Loucy (cell line): Measurements from ENCODE around the gene CASP9.
"Not testable (repeated sequence)": the region's sequence is repeated elsewhere in the genome, so short reads cannot be mapped to it uniquely, and the experiment has no call there.

Experiments used
- H2AFZ ChIP-seq: fragments of 200-600 bp; sonication (generic); 2 replicates; pipeline ENCODE4 v1.6.0; 2016; ENCODE audit warnings: antibody characterized with exemption, mild to moderate bottlenecking, low read length, moderate library complexity
- H3F3A ChIP-seq: fragments of 200-600 bp; 2 replicates; pipeline ENCODE4 v1.6.0; 2016; ENCODE audit warnings: antibody characterized with exemption, low read depth, mild to moderate bottlenecking
- H3K27me3 ChIP-seq: fragments of 200-600 bp; sonication (generic); 2 replicates; pipeline ENCODE4 v1.6.1; 2014; ENCODE audit warnings: low read length, mild to moderate bottlenecking; ENCODE audit not compliant: insufficient read depth, poor library complexity, severe bottlenecking
- H3K36me3 ChIP-seq: fragments of 200-600 bp; sonication (generic); 2 replicates; pipeline ENCODE4 v1.6.1; 2016; ENCODE audit warnings: low read length; ENCODE audit not compliant: insufficient read depth
- H3K4me1 ChIP-seq: fragments of 200-600 bp; sonication (generic); 2 replicates; pipeline ENCODE4 v1.5.1; 2014; ENCODE audit warnings: low read length, mild to moderate bottlenecking; ENCODE audit not compliant: insufficient read depth, poor library complexity, severe bottlenecking
- H3K4me2 ChIP-seq: fragments of 200-600 bp; sonication (generic); 2 replicates; pipeline ENCODE4 v1.6.0; 2014; ENCODE audit warnings: antibody characterized with exemption, low read length, low read depth, mild to moderate bottlenecking; ENCODE audit not compliant: poor library complexity, severe bottlenecking
- H3K4me3 ChIP-seq: fragments of 200-600 bp; sonication (generic); 2 replicates; pipeline ENCODE4 v1.5.1; 2014; ENCODE audit warnings: low read length, mild to moderate bottlenecking, mixed read lengths; ENCODE audit not compliant: poor library complexity, severe bottlenecking
- H3K79me2 ChIP-seq: fragments of 200-600 bp; sonication (generic); 2 replicates; pipeline ENCODE4 v1.6.1; 2014; ENCODE audit warnings: low read length; ENCODE audit not compliant: insufficient read depth
- H3K9ac ChIP-seq: fragments of 200-600 bp; sonication (generic); 2 replicates; pipeline ENCODE4 v1.6.0; 2014; ENCODE audit warnings: mild to moderate bottlenecking, low read depth, low read length, moderate library complexity; ENCODE audit not compliant: poor library complexity, severe bottlenecking
- H3K9me2 ChIP-seq: fragments of 200-600 bp; sonication (generic); replicated peaks from 2 replicates; pipeline ENCODE4 v1.6.1; 2016; ENCODE audit warnings: low read depth, low read length, mixed read lengths
- H3K9me3 ChIP-seq: fragments of 200-600 bp; sonication (generic); 2 replicates; pipeline ENCODE4 v1.6.1; 2014; ENCODE audit warnings: mild to moderate bottlenecking, antibody characterized with exemption, low read length, low read depth; ENCODE audit not compliant: insufficient read depth
- H4K20me1 ChIP-seq: fragments of 200-600 bp; sonication (generic); 2 replicates; pipeline ENCODE4 v1.6.0; 2014; ENCODE audit warnings: antibody characterized with exemption, low read length, mild to moderate bottlenecking; ENCODE audit not compliant: insufficient read depth, poor library complexity, severe bottlenecking
- EZH2phosphoT487 ChIP-seq: fragments of 200-600 bp; IDR thresholded peaks from 2 replicates; pipeline ENCODE4 v1.6.1; 2018; ENCODE audit warnings: antibody characterized with exemption, mild to moderate bottlenecking, moderate library complexity, borderline replicate concordance
- TF ChIP-seq, protein P1 (sequence below): fragments of 200-600 bp; sonication (generic); conservative IDR thresholded peaks from 2 replicates; pipeline ENCODE4 v1.5.1; 2014; ENCODE audit warnings: mild to moderate bottlenecking, antibody characterized with exemption, low read length

The CASP9 gene

GRCh38 chr1:15463064-15463800 is 60.8 kb downstream of the CASP9 start:
- not testable (repeated sequence) for H4K20me1 ChIP-seq, H3K4me2 ChIP-seq, H2AFZ ChIP-seq, H3K9ac ChIP-seq, H3K9me3 ChIP-seq, H3K4me1 ChIP-seq, H3K36me3 ChIP-seq, H3K9me2 ChIP-seq, H3K4me3 ChIP-seq, H3K27me3 ChIP-seq, H3K79me2 ChIP-seq, H3F3A ChIP-seq

GRCh38 chr1:15460708-15461095 is 63.3 kb downstream of the CASP9 start:
- H3K36me3 ChIP-seq: no peaks in the 10 kb centered on the region
- H3K9ac ChIP-seq: no peak overlapping the region
- no peaks in the 10 kb centered on the region for H3K79me2 ChIP-seq
- H3K4me1 ChIP-seq: no peaks in the 10 kb centered on the region
- H2AFZ ChIP-seq: no peak overlapping the region
- H3K9me3 ChIP-seq: no peaks in the 10 kb centered on the region
- TF ChIP-seq EZH2phosphoT487: no peak
- TF ChIP-seq, protein P1, sequence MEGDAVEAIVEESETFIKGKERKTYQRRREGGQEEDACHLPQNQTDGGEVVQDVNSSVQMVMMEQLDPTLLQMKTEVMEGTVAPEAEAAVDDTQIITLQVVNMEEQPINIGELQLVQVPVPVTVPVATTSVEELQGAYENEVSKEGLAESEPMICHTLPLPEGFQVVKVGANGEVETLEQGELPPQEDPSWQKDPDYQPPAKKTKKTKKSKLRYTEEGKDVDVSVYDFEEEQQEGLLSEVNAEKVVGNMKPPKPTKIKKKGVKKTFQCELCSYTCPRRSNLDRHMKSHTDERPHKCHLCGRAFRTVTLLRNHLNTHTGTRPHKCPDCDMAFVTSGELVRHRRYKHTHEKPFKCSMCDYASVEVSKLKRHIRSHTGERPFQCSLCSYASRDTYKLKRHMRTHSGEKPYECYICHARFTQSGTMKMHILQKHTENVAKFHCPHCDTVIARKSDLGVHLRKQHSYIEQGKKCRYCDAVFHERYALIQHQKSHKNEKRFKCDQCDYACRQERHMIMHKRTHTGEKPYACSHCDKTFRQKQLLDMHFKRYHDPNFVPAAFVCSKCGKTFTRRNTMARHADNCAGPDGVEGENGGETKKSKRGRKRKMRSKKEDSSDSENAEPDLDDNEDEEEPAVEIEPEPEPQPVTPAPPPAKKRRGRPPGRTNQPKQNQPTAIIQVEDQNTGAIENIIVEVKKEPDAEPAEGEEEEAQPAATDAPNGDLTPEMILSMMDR: no peak
- H3K4me2 ChIP-seq: no peak overlapping the region
- H3K4me3 ChIP-seq: no peak overlapping the region
- no peaks in the 10 kb centered on the region for H3K9me2 ChIP-seq
- no peaks in the 10 kb centered on the region for H3K27me3 ChIP-seq
- no peaks in the 10 kb centered on the region for H4K20me1 ChIP-seq
- H3F3A ChIP-seq: no peaks in the 10 kb centered on the region

DNA sequence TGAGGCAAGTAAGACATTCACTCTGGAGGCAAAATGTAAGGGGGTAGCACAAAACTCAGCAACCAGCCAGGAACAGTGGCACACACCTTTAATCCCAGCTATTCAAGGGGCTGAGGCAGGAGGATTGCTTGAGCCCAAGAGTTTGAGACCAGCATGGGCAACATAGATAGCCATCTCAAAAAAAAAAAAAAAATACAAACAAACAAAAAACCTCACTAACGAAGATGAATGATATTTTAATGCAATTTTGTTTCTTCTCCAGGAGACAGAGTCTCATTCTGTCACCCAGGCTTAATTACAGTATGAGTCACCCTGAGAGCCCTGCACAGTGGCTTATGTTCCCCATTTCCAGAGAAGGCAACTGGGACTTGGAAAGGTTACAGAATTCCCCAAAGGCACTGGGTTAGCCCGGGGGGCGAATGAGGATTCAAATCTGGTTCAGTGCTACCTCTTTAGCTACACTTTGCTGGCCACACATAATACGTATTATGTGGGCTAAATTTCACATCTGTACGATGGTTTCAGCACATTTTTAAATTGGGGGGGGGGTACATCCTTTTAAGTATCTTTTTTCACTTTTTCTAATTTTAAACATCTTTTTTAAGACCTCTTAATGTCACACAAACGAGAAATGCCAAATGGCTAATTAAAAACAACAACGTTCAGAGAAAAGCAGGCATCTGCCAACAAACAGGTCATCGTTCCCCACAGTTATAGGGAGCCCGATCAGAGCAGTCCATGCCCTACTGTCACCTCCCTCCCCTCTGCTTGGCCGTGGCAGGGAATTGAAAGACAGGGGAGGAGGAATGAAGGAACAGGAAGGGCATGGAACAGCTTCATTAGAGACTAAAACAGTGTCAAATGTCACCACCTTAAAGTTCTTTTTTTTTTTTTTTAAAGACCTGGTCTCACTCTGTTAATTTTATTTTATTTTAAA is 64.0 kb downstream of the CASP9 start:
- Histone ChIP-seq H4K20me1 (no peaks in the 10 kb centered on the region), H3K4me1 (no peaks in the 10 kb centered on the region), H2AFZ (no peak overlapping the region), H3K9me3 (no peaks in the 10 kb centered on the region), H3K4me2 (no peak overlapping the region), H3K9ac (no peak overlapping the region), H3K79me2 (no peaks in the 10 kb centered on the region), H3K27me3 (no peaks in the 10 kb centered on the region), H3K4me3 (no peak overlapping the region), H3K9me2 (no peaks in the 10 kb centered on the region), H3K36me3 (no peaks in the 10 kb centered on the region), H3F3A (no peaks in the 10 kb centered on the region)
- TF ChIP-seq, protein P1: no peak
- TF ChIP-seq EZH2phosphoT487: no peak

- H3K36me3 ChIP-seq, H3K9me2 ChIP-seq, H3K4me2 ChIP-seq, H4K20me1 ChIP-seq, H3K79me2 ChIP-seq, H3K4me1 ChIP-seq, H3K9ac ChIP-seq, H3K9me3 ChIP-seq, H2AFZ ChIP-seq, H3F3A ChIP-seq, H3K4me3 ChIP-seq, H3K27me3 ChIP-seq: not testable (repeated sequence)
These were observed 65.6 kb downstream of the CASP9 start for GRCh38 chr1:15458388-15458787.
